ENCODE results near the gene WNT10A.

Gene WNT10A

DNA sequence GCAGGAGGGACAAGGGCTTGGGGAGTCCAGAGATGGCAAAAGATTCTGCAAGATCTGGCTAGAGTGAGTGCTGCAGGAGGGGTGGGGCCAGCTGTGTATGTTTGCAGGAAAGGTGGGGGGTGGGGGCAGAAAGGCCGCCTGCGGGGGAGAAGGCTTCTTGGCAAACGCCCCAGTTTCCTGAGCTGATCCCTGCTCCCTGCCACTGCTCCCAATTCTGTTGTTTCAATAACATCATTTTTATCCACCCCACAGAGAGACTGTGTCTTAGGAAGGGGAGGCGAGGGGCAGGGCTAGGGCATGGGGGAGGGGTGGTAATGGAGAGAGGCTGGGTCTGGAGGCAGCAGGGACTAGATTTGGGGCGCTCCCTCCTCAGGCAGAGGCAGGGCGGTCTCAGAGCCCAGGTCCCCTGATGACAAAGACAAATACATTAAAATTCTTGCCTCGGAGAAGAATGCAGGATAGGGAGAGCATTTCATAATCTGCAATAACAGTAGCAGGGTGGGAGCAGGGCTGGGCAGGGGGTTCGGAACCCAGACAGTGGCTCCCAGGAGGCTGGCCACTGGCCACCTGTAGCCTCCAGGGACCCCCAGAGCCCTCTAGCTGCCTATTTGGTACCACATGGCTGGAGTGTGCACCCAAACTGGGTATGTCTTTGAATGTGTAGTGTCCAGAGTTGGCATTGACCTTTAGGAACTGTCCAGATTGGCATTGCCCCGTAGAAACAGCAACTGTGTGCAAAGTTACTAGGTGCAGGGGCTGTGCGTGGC is 23.1 kb upstream of the WNT10A start:
- DNase-seq (ENCODE audit: low read depth in 2 of 2) = no peak

DNA sequence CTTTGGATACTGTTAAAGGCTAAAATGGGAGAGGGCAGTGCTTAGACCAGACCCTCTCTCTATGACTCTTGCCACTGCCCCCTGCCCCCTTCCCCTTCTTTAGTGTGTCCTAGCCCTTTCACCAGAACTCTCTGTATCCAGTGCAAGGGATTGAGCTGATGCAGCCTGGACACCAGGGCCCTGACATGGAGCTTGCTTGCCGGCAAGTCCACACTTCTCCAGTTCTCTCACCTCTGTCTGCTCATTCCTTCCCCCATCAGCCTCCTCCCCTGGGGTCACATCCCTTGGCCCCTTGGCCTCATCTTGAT is 22.6 kb upstream of the WNT10A start:
- DNase-seq (ENCODE audit: low read depth in 2 of 2) = no peak

DNA sequence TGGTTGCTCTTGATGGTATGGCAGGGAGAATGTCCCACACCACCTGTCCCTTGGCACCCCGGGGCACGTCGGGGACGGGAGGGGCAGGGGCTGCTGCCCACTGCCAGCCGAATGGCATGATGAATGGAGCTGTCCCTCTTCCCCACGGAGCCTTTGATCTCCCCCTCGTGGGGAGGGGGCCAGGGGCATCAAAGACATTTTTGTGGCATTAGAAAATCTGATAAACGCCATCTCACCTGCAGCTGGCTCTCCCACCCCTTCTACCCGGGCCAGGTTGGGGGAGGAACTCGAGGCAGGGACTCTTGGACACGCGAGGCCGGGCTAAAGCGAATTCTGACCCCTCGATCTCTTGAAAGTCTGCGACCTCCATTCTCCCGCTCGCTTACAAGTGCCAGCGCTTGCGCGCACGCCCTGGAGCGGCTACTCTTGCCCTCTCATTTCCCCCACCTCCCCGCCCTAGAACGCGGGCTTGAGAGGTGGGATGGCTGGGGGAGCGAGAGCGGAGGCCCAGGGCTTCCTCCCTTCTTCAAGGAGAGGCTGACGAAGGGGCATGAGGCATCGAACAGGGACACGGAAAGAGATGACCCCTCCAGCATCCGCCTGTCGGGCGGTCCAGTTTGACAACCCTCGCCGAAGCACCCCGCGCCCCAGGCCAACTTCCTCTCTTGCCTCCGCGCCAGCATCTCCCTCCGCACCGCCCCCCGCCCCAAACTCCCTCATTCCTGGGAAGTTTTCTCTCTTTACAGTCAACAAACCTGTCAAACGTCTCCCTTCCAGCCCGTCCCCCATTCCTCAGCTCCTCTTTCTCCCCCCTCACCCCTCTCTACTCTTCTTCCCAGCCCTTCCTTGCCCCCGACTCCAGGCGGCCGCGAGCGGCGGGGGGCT is 21.7 kb upstream of the WNT10A start:
- DNase-seq (ENCODE audit: low read depth in 2 of 2) = no peak

DNA sequence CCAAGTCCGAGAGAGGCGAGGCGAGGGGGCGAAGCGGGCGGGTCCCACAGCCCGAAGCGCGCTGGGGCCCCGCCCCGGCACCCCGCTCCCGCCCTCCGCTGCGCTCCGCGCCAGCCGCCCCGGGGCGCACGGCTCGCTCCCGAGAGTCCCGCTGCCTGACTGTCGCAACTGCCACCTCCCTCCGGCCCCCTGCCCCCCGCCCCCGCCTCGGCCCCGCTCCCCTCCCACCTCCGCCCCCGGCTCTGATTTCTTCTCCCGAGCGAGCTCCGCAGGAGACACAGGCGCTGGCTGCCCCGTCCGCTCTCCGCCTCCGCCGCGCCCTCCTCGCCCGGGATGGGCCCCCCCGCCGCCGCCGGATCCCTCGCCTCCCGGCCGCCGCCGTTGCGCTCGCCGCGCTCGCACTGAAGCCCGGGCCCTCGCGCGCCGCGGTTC is 21.1 kb upstream of the WNT10A start, which contains the start of gene WNT6:
Gene WNT6, plus strand, starts transcription at position 250 of the 432 bp plus-strand sequence. CDS start 233 bp downstream, outside the sequence.
- DNase-seq (ENCODE audit: low read depth in 2 of 2) = no peak

DNA sequence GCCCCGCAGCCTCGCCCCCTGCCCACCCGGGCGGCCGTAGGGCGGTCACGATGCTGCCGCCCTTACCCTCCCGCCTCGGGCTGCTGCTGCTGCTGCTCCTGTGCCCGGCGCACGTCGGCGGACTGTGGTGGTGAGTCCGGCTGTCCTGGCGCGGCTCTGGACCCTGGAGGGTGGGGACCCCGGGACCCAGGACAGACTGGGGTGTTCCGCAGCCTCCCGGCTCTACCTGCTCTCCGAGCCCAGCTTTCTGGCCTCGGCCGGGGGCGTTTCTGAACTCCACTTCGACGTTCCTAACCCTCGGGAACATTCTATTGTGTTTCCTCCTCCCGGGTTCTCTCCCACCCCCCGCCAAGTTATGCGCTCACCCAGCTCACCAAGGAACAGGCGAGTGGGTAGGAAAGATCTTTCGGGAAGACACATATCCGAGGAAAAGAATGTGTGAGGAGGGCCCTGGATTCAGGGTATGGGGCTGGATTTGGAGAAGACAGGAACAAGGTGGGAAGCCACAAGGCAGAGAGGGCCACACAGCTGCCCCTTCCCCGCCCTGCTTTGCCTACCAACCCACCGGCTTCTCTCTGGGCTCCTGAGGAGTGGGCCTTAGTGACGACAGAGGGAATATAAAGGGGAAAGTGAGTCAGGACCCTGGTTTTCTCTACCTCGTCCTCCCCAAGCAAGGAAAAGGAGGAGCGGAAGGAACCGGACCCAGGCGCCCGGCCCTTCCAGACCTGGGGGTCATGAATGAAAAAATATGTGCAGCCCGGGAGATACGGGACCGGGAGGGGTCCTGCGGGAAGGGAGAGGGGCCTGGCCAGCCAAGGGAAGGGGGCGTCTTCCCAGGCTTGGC is 20.4 kb upstream of the WNT10A start:
- no peak for DNase-seq (ENCODE audit: low read depth in 2 of 2)

DNA sequence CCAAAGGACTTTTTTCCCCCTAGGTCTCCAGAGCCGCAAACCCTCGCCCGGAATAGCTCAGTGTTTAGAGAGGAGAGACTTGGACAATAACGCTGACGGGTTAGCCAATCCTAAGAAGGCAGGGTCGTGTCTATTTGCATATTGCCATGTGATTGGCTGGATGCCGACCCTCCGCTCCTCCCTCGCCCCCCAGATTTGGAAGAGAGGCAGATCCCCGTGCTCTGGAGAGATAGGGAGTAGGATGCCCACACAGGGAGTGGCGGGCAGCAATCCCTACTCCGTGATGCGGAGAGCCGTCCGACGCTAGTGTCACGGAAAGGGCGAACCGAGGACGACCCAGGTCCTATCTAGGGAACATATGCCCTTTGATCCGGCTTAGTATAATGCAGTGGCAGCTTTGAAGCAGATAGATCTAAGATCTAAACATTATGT is 19.7 kb upstream of the WNT10A start:
- DNase-seq (ENCODE audit: low read depth in 2 of 2) = peak; percentile 59 to 60

DNA sequence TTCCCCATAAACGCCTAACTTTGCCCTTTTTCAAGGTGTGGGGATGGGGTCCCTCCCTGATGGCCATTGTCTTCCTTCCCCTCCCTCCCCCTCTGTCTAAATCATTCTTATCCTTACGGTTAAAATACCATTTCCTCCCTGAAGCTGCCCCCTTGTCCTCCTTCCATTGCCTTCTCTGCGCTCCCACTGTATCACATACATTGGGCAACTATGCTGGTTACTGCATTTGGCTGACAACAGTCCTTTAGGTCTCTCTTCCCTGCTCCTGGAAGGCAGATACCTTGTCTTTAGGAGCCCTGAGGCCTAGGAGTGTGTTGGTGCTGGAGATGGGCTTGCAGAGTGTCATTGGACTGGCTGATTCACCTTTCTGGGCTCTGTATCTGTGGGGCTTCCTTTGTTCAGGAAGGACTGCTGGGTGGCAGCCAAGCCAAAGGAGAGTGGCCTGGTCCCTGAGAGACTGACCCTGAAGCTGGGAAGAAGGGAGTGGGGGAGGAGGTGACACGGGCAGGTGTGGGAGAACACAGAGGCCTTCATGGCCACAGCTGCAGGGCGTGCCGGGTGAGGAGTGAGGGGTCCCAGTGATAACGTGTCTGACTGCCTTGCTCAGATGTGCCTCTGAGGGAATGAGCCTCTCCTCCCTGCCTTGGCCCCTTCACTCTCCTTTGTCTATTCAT is 18.9 kb upstream of the WNT10A start:
- DNase-seq (ENCODE audit: low read depth in 2 of 2) = no peak

DNA sequence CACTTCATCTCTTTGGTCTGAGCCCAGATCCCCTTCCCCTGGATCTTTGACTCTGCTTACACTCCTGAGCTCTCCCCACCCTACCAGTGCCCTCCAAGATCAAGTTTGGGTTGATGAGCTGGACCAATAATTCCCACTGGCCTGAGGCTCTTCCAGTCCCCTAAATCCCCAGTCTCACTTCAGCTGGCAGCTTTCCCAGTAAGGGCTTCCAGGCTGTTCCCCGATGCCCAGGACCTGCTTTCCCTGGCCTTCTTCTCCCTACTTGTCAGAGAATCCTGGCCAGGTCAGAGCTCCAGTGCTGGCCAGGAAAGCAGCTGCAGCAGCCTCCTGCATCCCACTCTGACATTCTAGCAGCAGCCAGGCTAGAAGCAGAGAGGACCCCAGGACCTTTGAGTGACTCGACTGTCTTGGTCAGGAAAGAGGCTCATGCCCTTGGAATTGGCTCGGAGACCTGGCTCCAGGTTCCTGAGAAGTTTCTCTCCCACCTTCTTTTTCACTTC is 17.6 kb upstream of the WNT10A start:
- no peak for DNase-seq (ENCODE audit: low read depth in 2 of 2)

DNA sequence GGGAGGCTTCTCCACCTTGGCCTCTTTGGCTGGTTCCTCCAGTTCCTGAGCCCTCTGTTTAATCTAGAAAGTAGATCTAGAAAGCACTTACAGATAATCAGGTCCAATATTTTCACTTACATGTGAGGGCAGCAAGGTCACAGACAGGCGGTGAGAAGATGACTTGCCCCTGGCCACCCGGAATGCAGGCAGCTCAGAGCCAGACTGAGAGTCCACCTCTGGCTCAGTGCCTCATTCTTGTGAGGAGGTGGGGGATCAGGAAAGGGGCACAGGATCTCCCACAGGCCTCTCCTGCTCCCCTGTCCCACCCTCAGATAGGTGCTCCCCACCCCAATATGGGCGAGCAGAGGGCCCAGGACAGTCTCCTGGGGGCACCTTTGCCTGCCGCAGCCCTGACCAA is 15.3 kb upstream of the WNT10A start:
- DNase-seq (ENCODE audit: low read depth in 2 of 2) = no peak

DNA sequence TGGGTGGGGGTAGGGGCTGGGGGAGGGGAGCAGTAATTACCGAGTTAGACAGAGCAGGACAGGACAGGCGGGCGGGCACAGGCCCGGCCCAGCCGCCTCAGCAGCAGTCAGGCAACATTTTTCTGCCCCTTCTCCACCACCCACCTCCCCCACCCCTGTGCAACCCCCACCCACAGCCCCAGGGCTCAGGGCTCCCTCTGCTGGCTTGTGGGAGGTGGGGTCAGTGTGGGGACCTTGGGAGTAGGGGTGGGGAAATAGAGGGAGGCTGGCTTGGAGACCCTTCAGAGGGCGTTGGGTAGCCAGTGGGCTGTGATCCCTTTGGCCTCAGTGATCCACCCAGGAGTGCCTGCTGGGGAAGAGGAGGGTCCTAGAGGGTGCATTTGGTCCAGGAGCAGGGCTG is 14.7 kb upstream of the WNT10A start:
- DNase-seq (ENCODE audit: low read depth in 2 of 2) = no peak

DNA sequence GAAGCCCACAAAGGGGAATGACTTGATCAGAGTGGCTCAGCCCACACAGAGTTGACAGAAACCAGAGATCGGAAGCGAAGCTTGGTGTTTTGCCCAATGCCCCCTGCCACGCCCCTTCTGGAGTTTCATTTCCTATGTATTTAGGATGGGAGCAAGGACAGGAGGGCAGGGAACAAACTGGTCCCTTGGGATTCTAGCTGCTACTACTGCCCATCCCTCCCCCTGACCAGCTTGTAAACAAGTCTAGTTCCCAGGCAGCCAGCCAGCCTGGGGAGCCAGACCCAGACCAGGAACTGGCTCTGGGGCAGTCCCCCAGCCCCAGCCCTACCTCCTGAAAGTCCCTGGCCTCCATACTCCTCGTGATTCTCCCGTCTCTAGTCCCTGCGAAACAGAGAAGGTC is 12.8 kb upstream of the WNT10A start:
- DNase-seq (ENCODE audit: low read depth in 2 of 2) = no peak

DNA sequence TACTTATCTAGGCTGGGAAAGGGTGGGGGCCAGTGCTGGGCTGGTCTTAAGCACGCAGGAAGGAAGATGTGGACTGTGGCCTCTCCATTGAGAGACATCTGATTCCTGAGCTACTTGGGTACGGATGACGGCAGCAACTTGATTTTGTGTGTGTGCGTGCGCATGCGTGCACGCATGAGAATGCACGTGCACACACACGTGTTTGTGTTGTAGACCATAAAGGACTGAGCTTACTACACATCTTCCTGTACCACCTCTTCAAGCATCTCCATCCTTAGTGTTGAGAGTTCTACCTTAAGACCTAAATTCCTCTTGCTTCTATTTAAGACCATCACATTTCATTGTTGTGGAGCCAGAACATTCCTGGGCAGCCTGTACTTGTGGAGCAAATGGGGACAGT is 11.6 kb upstream of the WNT10A start:
- no peak for DNase-seq (ENCODE audit: low read depth in 2 of 2)

DNA sequence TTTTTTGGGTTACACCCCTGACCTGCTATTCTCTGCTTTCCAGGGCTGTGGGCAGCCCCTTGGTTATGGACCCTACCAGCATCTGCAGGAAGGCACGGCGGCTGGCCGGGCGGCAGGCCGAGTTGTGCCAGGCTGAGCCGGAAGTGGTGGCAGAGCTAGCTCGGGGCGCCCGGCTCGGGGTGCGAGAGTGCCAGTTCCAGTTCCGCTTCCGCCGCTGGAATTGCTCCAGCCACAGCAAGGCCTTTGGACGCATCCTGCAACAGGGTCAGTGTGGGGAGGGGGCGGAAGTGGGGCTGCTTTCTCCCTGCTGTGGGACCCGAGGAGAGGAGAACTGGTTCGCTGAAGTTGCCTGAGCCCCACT is 9.7 kb upstream of the WNT10A start:
- DNase-seq (ENCODE audit: low read depth in 2 of 2) = no peak

DNA sequence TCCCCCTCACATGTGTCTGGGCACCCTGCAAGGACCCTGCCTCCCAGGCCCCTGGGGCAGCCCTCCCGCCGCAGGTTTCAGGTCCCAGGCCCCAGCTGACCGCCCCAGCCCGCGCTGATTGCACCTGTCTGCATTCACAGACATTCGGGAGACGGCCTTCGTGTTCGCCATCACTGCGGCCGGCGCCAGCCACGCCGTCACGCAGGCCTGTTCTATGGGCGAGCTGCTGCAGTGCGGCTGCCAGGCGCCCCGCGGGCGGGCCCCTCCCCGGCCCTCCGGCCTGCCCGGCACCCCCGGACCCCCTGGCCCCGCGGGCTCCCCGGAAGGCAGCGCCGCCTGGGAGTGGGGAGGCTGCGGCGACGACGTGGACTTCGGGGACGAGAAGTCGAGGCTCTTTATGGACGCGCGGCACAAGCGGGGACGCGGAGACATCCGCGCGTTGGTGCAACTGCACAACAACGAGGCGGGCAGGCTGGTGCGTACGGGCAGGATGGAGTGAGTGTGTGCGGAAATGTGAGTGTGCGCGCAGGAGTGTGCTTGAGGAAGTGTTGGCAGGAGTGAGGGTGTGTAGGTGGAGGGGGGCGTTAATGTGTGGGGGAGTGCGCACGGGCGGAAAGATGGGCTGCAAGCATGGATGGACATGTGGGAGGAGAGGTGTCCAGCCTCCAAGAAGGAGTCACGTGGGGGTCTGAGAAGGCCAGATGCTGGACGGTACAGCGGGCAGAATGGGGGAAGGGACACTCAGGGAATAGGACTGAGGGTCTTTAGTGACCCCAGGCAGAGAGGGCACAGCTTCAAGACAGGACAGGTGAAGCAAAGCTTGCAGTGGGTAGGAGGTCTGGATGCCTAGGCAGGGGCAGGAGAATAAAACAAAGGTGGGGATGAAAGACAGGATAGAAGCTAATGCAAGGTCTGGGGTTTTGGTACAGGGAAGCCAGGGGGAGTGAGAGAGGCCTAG is 9.0 kb upstream of the WNT10A start:
- DNase-seq (ENCODE audit: low read depth in 2 of 2) = no peak

DNA sequence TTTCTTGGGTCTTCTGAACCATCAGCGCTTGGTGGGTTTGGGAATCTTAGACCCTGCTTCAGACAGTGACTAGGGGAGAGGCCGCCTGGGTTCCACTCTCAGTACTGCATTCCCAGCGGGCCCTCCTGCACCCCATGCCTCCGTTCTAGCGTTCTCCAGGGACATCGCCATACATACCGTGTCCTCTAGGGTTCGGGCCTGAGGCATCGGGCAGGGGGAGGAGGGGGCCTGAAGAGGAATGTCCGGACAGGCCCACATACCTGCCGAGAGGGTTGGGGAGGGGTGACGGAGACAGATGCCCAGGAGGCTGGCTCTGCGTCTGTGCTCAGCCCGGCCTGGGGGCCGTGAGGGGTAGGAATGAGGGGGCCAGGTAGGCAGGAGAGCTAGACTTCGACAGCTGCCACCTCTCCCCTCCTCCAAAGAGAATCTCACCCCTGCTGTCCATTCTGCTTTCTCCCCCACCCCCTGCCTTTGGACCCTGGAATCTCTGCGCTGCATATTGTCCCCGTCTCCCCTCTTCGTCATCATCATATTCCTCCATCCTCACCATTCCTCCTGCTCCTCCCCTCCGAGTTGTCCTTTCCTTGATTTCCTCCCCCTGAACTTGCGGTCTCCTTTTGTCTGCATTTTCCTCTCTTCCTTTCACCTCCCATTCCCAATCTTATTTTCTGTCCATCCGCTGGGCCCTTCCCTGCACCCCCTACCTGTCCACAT is 7.8 kb upstream of the WNT10A start:
- no peak for DNase-seq (ENCODE audit: low read depth in 2 of 2)

DNA sequence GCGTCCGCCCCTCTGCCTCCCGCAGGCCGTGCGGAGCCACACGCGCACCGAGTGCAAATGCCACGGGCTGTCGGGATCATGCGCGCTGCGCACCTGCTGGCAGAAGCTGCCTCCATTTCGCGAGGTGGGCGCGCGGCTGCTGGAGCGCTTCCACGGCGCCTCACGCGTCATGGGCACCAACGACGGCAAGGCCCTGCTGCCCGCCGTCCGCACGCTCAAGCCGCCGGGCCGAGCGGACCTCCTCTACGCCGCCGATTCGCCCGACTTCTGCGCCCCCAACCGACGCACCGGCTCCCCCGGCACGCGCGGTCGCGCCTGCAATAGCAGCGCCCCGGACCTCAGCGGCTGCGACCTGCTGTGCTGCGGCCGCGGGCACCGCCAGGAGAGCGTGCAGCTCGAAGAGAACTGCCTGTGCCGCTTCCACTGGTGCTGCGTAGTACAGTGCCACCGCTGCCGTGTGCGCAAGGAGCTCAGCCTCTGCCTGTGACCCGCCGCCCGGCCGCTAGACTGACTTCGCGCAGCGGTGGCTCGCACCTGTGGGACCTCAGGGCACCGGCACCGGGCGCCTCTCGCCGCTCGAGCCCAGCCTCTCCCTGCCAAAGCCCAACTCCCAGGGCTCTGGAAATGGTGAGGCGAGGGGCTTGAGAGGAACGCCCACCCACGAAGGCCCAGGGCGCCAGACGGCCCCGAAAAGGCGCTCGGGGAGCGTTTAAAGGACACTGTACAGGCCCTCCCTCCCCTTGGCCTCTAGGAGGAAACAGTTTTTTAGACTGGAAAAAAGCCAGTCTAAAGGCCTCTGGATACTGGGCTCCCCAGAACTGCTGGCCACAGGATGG is 7.1 kb upstream of the WNT10A start:
- DNase-seq (ENCODE audit: low read depth in 2 of 2) = no peak

DNA sequence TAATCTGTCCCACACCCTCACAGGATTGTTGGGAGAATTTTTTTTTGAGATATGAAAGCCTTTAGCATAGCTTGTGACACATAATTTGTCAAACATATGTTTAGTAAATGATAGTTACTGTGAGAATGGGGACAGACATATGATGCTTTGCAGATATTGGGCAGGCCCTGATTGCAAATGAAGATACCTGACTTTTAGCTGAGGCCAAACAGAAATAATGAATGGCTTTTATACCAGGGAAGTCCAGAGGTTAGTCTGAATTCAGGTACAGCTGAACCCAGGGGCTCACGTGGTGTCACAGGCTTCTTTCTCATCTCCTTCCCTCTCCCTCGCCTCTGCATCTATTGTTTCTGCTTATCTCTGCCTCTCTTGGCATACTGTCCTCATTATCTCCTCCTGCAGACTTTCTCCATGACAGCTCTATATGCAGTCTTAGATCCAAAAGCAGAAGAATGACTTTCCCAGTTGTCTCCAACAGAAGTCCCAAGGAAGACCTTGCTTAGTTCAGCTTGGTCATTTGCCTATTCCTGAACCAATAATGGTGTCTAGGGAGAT is 4.9 kb upstream of the WNT10A start:
- DNase-seq (ENCODE audit: low read depth in 2 of 2) = no peak

DNA sequence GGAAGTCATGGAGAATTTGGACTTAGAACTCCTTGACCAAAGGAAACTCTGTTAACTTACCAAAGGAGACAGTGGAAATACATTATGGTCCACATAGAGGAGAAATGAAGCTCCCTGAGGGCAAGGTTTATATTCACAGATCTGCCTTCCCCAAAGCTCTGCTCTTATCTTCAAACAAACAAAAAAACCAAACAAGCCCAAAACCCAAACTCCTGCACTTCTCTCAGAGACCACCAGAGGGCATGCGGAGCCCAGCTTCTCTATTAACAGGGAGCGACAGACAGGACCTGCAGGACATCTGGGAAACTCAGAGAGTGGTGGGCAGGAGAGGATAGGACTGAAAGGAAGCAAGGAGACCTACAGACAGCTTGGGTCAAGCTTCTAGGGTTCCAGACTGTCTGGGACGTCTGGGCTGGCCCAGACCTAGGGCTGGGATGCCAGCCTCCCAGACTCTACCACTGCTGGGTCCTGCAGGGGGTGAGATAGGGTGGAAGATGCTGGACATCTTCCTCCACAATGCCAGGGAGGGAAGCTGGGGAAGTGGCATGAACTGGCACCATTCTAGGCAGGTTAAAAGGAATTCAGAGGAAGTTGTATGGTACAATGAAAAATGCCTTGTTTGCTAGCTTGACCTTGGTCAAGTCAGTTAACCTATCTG is 4.0 kb upstream of the WNT10A start:
- peak in 1 of 2 experiments; percentile 20 for DNase-seq (ENCODE audit: low read depth in 2 of 2)

All from fibroblast of skin of left quadriceps (primary cell).